Measurements from ENCODE around the gene RPL29. TPM values are rescaled to one million over a fixed set of nuclear protein-coding genes. Genes with fewer than 3 reads are reported as not detected.

The RPL29 gene
- total and polyA plus RNA-seq, 5 donors from 2014 or later, result 1,128 to 1,661 (median 1,243) TPM

Other genes starting within 250 kb of the RPL29 start
- not detected for gene IQCF6, start 216.7 kb downstream of the RPL29 start, total RNA-seq
- gene IQCF6, start 216.7 kb downstream of the RPL29 start, polyA plus RNA-seq, result not detected
- not detected for gene IQCF2, start 134.3 kb downstream of the RPL29 start, total RNA-seq
- not detected for gene IQCF2, start 134.3 kb downstream of the RPL29 start, polyA plus RNA-seq
- gene IQCF5, start 120.3 kb downstream of the RPL29 start, total RNA-seq, result not detected
- gene IQCF5, start 120.3 kb downstream of the RPL29 start, polyA plus RNA-seq, result not detected
- gene IQCF1, start 92.5 kb downstream of the RPL29 start, total RNA-seq, result not detected
- not detected for gene IQCF1, start 92.5 kb downstream of the RPL29 start, polyA plus RNA-seq
- 11.2 TPM for gene RRP9, start 54.0 kb downstream of the RPL29 start, total RNA-seq
- gene RRP9, start 54.0 kb downstream of the RPL29 start, polyA plus RNA-seq, result 10 to 100 TPM; 17.0 to 25.4 (median 23.2) TPM
- gene PARP3, start 53.5 kb downstream of the RPL29 start, total RNA-seq, result 6.4 TPM
- gene PARP3, start 53.5 kb downstream of the RPL29 start, polyA plus RNA-seq, result 1 to 10 TPM; 2.9 to 5.4 (median 3.6) TPM
- gene GPR62, start 40.5 kb downstream of the RPL29 start, total RNA-seq, result not detected
- gene GPR62, start 40.5 kb downstream of the RPL29 start, polyA plus RNA-seq, result under 1 TPM in 1 of 4 donors, not detected in 3; 0.22 TPM
- gene PCBP4, start 28.4 kb downstream of the RPL29 start, total RNA-seq, result 24.6 TPM
- gene PCBP4, start 28.4 kb downstream of the RPL29 start, polyA plus RNA-seq, result 10 to 100 TPM in 3 of 4 donors, 1 to 10 TPM in 1; 9.6 to 19.4 (median 12.9) TPM
- gene ABHD14B, start 21.8 kb downstream of the RPL29 start, total RNA-seq, result 45.1 TPM
- gene ABHD14B, start 21.8 kb downstream of the RPL29 start, polyA plus RNA-seq, result 10 to 100 TPM; 60.3 to 86.1 (median 78.8) TPM
- 12.7 TPM for gene ABHD14A, start 20.8 kb downstream of the RPL29 start, total RNA-seq
- 100 to 1,000 TPM in 2 of 4 donors, 10 to 100 TPM in 2; 91.0 to 137 (median 105) TPM for gene ABHD14A, start 20.8 kb downstream of the RPL29 start, polyA plus RNA-seq
- 6.7 TPM for gene ACY1, start 12.4 kb downstream of the RPL29 start, total RNA-seq
- 10 to 100 TPM in 3 of 4 donors, 1 to 10 TPM in 1; 6.4 to 14.7 (median 11.3) TPM for gene ACY1, start 12.4 kb downstream of the RPL29 start, polyA plus RNA-seq
- 12.7 TPM for gene DUSP7, start 60.7 kb upstream of the RPL29 start, total RNA-seq
- 1 to 10 TPM; 3.0 to 3.7 (median 3.5) TPM for gene DUSP7, start 60.7 kb upstream of the RPL29 start, polyA plus RNA-seq
- gene POC1A, start 158.5 kb upstream of the RPL29 start, total RNA-seq, result 1.7 TPM
- 1 to 10 TPM; 1.3 to 3.2 (median 1.9) TPM for gene POC1A, start 158.5 kb upstream of the RPL29 start, polyA plus RNA-seq
- gene ALAS1, start 202.3 kb upstream of the RPL29 start, total RNA-seq, result 17.1 TPM
- 10 to 100 TPM; 22.4 to 41.4 (median 34.2) TPM for gene ALAS1, start 202.3 kb upstream of the RPL29 start, polyA plus RNA-seq
- gene TLR9, start 229.8 kb upstream of the RPL29 start, total RNA-seq, result 0.27 TPM
- gene TLR9, start 229.8 kb upstream of the RPL29 start, polyA plus RNA-seq, result under 1 TPM in 1 of 4 donors, not detected in 3; 0.16 TPM
- gene TWF2, start 243.3 kb upstream of the RPL29 start, total RNA-seq, result 62.4 TPM
- 100 to 1,000 TPM; 116 to 142 (median 131) TPM for gene TWF2, start 243.3 kb upstream of the RPL29 start, polyA plus RNA-seq
- 80.7 TPM for gene PPM1M, start 249.9 kb upstream of the RPL29 start, total RNA-seq
- 100 to 1,000 TPM in 1 of 4 donors, 10 to 100 TPM in 3; 55.5 to 104 (median 74.9) TPM for gene PPM1M, start 249.9 kb upstream of the RPL29 start, polyA plus RNA-seq